Measurements from ENCODE around the gene ABTB2. TPM values are rescaled to one million over a fixed set of nuclear protein-coding genes. Genes with fewer than 3 reads are reported as not detected.

Gene ABTB2
- total and polyA plus RNA-seq, 10 of the 15 experiments (the other 5 are each of a cell fraction or from before 2014, with no cell fraction given), result 0.13 to 2.1 (median 0.72) TPM

DNA sequence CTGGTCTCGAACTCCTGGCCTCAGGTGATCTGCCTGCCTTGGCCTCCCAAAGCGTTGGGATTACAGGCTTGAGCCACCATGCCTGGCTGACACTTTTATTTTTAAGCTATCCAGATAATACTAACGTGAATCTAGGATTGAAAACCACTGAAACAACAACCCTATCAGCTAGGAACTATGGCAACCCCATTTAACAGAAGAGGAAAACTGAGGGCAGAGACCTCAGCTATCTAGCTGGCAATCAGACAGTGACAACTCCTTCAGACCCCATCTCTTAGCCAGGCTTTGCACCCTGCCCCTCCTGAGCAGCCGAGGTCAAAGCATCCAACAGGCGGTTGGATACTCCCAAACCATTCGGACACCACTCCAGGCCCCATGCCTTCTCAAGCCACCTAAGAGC, 14.1 kb downstream of the ABTB2 start:
- Histone ChIP-seq H3K4me1 (ENCODE audit: control insufficient read depth, insufficient read depth, low read length) (peaks cover 3% of the 10 kb centered on the region), H3K9me3 (replicated peaks; ENCODE audit: control insufficient read depth, insufficient read depth, low read length) (no peaks in the 10 kb centered on the region), H3K4me3 (no peak overlapping the region), H3K36me3 (ENCODE audit: control insufficient read depth in 2 of 2, insufficient read depth in 2 of 2, low read length in 1 of 2) (no peaks in the 10 kb centered on the region), H4K20me1 (ENCODE audit: control insufficient read depth, insufficient read depth) (peaks cover 3% of the 10 kb centered on the region; the same call in 1 of the 2 replicates), H2AFZ (ENCODE audit: control insufficient read depth, low read depth, low read length) (no peak overlapping the region), H3K27ac (ENCODE audit: control insufficient read depth, insufficient read depth) (no peak overlapping the region), H3K9ac (ENCODE audit: control insufficient read depth, insufficient read depth, low read length) (no peak overlapping the region), H3K4me2 (ENCODE audit: control insufficient read depth, insufficient read depth) (no peak overlapping the region), H3K79me2 (ENCODE audit: control insufficient read depth, insufficient read depth, low read length) (no peaks in the 10 kb centered on the region; the same call in none of the 2 replicates), H3K27me3 (replicated peaks in 1 of 2; ENCODE audit: control insufficient read depth in 2 of 2, insufficient read depth in 2 of 2, low read length in 1 of 2) (no peaks in the 10 kb centered on the region)
- FAIRE-seq (no peak), ATAC-seq (no peak), DNase-seq (ENCODE audit: low read depth, low spot score) (no peak)
- ChIA-PET RAD21 (ENCODE audit: unreplicated experiment) (no interaction called here), CTCF (interaction anchor here (3.7 kb wide), 1 partner anchor 11 kb away, joined by 12 read pairs; no protein-coding TSS in a partner anchor), SMC1A (ENCODE audit: uncharacterized antibody, unreplicated experiment) (interaction anchor here (1.1 to 1.4 kb wide), 2 partner anchors 8 to 13 kb away, joined by 3 read pairs; no protein-coding TSS in a partner anchor), POLR2A (no interaction called here)
- BruUV-seq (replicated peaks), result no TSS peak
- WGBS (ENCODE audit: insufficient coverage, insufficient replicate concordance, low lambda C conversion rate, missing lambda C conversion rate), result 55% methylated on average over 6 of the region's 6 CpGs
- intact Hi-C loops (cut with micrococcal nuclease; ENCODE audit: unreplicated experiment) (no loop called here), in situ Hi-C loops (cut with MboI) (no loop called here)
- TF ChIP-seq SRF (IDR thresholded peaks at IDR 0.05; ENCODE audit: low read depth in 2 of 2, low read length in 2 of 2) (no peak), ESRRA (IDR thresholded peaks at IDR 0.05; ENCODE audit: low read length) (no peak), ZNF592 (IDR thresholded peaks at IDR 0.05) (no peak), CHD1 (IDR thresholded peaks at IDR 0.05; ENCODE audit: low read depth, low read length) (no peak), CREM (IDR thresholded peaks at IDR 0.05; ENCODE audit: low read depth) (no peak), PAX8 (IDR thresholded peaks at IDR 0.05) (no peak), SREBF2 (IDR thresholded peaks at IDR 0.05; ENCODE audit: low read length) (no peak), SUZ12 (IDR thresholded peaks at IDR 0.05; ENCODE audit: unreplicated experiment) (no peak), ASH2L (IDR thresholded peaks at IDR 0.05; ENCODE audit: borderline replicate concordance, low read depth) (no peak), STAT3 (IDR thresholded peaks at IDR 0.05; ENCODE audit: low read depth, low read length) (no peak), EED (IDR thresholded peaks at IDR 0.05; ENCODE audit: low read depth) (no peak), CBX5 (IDR thresholded peaks at IDR 0.05; ENCODE audit: low read depth) (no peak)
- TF ChIP-seq, protein P1, sequence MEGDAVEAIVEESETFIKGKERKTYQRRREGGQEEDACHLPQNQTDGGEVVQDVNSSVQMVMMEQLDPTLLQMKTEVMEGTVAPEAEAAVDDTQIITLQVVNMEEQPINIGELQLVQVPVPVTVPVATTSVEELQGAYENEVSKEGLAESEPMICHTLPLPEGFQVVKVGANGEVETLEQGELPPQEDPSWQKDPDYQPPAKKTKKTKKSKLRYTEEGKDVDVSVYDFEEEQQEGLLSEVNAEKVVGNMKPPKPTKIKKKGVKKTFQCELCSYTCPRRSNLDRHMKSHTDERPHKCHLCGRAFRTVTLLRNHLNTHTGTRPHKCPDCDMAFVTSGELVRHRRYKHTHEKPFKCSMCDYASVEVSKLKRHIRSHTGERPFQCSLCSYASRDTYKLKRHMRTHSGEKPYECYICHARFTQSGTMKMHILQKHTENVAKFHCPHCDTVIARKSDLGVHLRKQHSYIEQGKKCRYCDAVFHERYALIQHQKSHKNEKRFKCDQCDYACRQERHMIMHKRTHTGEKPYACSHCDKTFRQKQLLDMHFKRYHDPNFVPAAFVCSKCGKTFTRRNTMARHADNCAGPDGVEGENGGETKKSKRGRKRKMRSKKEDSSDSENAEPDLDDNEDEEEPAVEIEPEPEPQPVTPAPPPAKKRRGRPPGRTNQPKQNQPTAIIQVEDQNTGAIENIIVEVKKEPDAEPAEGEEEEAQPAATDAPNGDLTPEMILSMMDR (IDR thresholded peaks at IDR 0.05 in 2 of 3, conservative IDR thresholded peaks at IDR 0.05 in 1 of 3; ENCODE audit: control insufficient read depth in 2 of 3, extremely low read depth in 1 of 3, insufficient read depth in 1 of 3, low read depth in 3 of 3, low read length in 3 of 3), result no peak
- TF ChIP-seq, protein P2, sequence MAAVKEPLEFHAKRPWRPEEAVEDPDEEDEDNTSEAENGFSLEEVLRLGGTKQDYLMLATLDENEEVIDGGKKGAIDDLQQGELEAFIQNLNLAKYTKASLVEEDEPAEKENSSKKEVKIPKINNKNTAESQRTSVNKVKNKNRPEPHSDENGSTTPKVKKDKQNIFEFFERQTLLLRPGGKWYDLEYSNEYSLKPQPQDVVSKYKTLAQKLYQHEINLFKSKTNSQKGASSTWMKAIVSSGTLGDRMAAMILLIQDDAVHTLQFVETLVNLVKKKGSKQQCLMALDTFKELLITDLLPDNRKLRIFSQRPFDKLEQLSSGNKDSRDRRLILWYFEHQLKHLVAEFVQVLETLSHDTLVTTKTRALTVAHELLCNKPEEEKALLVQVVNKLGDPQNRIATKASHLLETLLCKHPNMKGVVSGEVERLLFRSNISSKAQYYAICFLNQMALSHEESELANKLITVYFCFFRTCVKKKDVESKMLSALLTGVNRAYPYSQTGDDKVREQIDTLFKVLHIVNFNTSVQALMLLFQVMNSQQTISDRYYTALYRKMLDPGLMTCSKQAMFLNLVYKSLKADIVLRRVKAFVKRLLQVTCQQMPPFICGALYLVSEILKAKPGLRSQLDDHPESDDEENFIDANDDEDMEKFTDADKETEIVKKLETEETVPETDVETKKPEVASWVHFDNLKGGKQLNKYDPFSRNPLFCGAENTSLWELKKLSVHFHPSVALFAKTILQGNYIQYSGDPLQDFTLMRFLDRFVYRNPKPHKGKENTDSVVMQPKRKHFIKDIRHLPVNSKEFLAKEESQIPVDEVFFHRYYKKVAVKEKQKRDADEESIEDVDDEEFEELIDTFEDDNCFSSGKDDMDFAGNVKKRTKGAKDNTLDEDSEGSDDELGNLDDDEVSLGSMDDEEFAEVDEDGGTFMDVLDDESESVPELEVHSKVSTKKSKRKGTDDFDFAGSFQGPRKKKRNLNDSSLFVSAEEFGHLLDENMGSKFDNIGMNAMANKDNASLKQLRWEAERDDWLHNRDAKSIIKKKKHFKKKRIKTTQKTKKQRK (IDR thresholded peaks at IDR 0.05; ENCODE audit: low read depth, low read length), result no peak
- TF ChIP-seq, protein P3, sequence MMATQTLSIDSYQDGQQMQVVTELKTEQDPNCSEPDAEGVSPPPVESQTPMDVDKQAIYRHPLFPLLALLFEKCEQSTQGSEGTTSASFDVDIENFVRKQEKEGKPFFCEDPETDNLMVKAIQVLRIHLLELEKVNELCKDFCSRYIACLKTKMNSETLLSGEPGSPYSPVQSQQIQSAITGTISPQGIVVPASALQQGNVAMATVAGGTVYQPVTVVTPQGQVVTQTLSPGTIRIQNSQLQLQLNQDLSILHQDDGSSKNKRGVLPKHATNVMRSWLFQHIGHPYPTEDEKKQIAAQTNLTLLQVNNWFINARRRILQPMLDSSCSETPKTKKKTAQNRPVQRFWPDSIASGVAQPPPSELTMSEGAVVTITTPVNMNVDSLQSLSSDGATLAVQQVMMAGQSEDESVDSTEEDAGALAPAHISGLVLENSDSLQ (IDR thresholded peaks at IDR 0.05), result no peak
